Lower leg skin (tissue), 3 donors: Measurements from ENCODE around the gene FREM2.

Experiments used
- POLR2A ChIP-seq, 2 donors: fragments of 450-650 bp; IDR thresholded peaks; one replicate each; pipeline ENCODE4 v1.6.1; 2016 to 2017; ENCODE audit warnings: antibody characterized with exemption in 2 of 2, mild to moderate bottlenecking in 1 of 2, moderate library complexity in 1 of 2
- TF ChIP-seq, protein P1 (sequence below), 3 donors: fragments of 450-650 bp; IDR thresholded peaks; one replicate each; pipeline ENCODE4 v1.5.1; 2016; ENCODE audit warnings: antibody characterized with exemption in 3 of 3, mild to moderate bottlenecking in 3 of 3, moderate library complexity in 2 of 3

DNA sequence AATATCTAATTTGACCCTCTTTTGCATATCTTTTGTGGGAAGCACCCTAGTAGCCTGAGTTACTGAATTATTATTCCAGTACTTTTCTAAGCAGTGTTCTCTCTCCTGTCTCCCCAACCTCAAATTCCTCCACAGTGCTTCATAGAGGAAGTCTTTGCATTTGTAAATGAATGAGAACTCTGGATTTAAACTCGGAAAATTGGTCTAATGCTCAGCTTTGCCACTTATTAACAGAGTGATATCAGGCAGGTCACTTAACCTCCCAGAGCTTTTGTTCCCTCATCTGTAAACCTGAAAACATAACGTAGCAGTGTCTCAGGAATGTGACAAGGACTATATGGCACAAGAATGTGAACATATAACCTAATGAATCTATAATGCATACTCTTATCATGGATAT lies 26.2 kb downstream of the FREM2 start:
- TF ChIP-seq, protein P1, sequence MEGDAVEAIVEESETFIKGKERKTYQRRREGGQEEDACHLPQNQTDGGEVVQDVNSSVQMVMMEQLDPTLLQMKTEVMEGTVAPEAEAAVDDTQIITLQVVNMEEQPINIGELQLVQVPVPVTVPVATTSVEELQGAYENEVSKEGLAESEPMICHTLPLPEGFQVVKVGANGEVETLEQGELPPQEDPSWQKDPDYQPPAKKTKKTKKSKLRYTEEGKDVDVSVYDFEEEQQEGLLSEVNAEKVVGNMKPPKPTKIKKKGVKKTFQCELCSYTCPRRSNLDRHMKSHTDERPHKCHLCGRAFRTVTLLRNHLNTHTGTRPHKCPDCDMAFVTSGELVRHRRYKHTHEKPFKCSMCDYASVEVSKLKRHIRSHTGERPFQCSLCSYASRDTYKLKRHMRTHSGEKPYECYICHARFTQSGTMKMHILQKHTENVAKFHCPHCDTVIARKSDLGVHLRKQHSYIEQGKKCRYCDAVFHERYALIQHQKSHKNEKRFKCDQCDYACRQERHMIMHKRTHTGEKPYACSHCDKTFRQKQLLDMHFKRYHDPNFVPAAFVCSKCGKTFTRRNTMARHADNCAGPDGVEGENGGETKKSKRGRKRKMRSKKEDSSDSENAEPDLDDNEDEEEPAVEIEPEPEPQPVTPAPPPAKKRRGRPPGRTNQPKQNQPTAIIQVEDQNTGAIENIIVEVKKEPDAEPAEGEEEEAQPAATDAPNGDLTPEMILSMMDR (IDR thresholded peaks at IDR 0.05), result no peak
- no peak for TF ChIP-seq POLR2A (IDR thresholded peaks at IDR 0.05)
